ENCODE data around the gene CORIN.

GRCh38 chr4:47837094-47837907 lies 566 bp downstream of the CORIN start:
- TF ChIP-seq, protein P1, sequence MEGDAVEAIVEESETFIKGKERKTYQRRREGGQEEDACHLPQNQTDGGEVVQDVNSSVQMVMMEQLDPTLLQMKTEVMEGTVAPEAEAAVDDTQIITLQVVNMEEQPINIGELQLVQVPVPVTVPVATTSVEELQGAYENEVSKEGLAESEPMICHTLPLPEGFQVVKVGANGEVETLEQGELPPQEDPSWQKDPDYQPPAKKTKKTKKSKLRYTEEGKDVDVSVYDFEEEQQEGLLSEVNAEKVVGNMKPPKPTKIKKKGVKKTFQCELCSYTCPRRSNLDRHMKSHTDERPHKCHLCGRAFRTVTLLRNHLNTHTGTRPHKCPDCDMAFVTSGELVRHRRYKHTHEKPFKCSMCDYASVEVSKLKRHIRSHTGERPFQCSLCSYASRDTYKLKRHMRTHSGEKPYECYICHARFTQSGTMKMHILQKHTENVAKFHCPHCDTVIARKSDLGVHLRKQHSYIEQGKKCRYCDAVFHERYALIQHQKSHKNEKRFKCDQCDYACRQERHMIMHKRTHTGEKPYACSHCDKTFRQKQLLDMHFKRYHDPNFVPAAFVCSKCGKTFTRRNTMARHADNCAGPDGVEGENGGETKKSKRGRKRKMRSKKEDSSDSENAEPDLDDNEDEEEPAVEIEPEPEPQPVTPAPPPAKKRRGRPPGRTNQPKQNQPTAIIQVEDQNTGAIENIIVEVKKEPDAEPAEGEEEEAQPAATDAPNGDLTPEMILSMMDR (IDR thresholded peaks at IDR 0.05; ENCODE audit: low read depth, low read length) = no peak; the same call in 1 of the 2 replicates
- TF ChIP-seq EZH2phosphoT487 (IDR thresholded peaks at IDR 0.05; ENCODE audit: low read depth) = no peak
